Melanocyte of skin (primary cell): ENCODE results near the gene TIAL1. TPM values are rescaled to one million over a fixed set of nuclear protein-coding genes. Genes with fewer than 3 reads are reported as not detected.

Experiments
- total RNA-seq, 2 donors: library from RNA; depleted of rRNA; stranded (reverse); fragments of >200 nt; gene quantifications; 2 replicates each; pipeline ENCODE4 v1.2.3, GENCODE V29; 2012

The TIAL1 gene
- total RNA-seq = 10 to 100 TPM; 33.7 to 45.0 TPM

DNA sequence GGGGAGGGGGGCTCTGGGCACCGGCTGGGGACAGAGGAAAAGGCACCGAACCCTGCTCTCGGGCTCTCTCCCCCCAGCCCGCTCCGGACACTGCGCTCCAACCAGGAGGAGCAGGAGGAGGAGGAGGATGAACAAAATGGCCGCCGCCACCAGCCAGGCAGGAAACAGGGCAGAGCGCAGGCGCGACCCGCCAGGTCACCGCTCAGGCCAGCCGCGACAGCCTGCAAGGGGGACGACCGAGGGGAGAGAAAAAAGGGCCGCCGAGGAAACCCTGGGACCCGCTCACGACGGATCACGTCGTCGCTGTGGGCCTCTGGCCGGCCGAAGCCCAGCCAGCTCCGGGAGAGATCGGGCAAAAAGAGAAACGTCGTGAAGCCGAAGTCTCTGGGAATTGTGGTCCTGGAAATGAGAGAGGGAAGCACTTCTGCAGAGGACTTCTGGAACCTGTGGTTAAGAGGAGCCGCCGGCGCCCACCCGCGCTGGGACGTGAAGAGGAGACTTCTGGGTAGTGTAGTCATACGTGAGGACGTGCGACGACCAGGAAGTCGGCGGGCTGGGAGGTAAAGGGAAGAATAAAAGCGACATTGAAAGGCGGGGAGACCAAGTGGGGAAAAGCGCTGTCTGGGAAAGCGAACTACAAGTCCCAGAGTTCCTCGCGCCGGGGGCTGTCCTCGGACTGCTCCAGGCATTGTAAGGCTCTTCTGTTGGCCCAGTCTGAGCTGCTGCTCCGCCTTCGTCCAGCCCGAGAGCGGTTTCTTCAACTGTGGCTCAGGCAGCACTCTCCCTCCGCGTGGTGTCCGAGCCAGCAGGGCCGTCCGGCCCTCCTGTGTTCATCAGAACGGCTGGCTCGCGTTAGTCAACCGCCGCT, at the start of gene TIAL1:
Gene TIAL1 (minus strand): TSS at position 428 of the 868 bp plus-strand sequence. CDS start 499 bp downstream, outside the sequence.

GRCh38 chr10:119542357-119542987, 54.3 kb downstream of the TIAL1 start, which contains the start of gene RGS10:
TSS of gene RGS10 (minus strand) at chr10:119542719. CDS start at chr10:119542638, 81 bp downstream.

Other genes with a start within 250 kb of the TIAL1 start
- gene RGS10, start 54.2 kb downstream of the TIAL1 start, total RNA-seq = 10 to 100 TPM; 29.9 to 47.6 TPM
- 10 to 100 TPM; 13.4 to 16.7 TPM for gene BAG3, start 54.4 kb upstream of the TIAL1 start, total RNA-seq
- 10 to 100 TPM; 33.7 to 81.6 TPM for gene INPP5F, start 129.1 kb upstream of the TIAL1 start, total RNA-seq